Measurements from ENCODE around the gene SPDYE3.
"Not testable (repeated sequence)": the region's sequence is repeated elsewhere in the genome, so short reads cannot be mapped to it uniquely, and the experiment has no call there.

DNA sequence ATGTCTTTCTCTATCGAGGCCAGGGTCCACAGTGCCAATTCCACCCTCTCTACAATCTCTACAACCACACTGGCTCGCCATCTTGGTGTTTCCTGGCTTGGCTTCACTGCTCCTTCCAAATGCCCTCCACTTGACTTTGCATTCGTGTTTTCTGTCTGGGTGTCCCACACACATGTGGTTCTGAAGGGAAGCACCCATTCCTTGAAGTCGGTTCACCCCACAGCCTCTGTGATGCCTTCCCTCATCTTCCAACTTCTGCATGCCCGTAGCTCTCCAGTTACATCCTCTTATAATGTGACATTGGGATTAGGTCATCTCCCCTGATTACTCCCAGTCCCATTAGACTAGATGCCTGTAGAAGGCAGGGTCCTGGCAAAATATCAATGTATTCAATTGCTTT lies 10.8 kb downstream of the SPDYE3 start:
- TF ChIP-seq, protein P1, sequence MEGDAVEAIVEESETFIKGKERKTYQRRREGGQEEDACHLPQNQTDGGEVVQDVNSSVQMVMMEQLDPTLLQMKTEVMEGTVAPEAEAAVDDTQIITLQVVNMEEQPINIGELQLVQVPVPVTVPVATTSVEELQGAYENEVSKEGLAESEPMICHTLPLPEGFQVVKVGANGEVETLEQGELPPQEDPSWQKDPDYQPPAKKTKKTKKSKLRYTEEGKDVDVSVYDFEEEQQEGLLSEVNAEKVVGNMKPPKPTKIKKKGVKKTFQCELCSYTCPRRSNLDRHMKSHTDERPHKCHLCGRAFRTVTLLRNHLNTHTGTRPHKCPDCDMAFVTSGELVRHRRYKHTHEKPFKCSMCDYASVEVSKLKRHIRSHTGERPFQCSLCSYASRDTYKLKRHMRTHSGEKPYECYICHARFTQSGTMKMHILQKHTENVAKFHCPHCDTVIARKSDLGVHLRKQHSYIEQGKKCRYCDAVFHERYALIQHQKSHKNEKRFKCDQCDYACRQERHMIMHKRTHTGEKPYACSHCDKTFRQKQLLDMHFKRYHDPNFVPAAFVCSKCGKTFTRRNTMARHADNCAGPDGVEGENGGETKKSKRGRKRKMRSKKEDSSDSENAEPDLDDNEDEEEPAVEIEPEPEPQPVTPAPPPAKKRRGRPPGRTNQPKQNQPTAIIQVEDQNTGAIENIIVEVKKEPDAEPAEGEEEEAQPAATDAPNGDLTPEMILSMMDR (IDR thresholded peaks at IDR 0.05; ENCODE audit: low read depth, low read length, missing input control) = not testable (repeated sequence)
- TF ChIP-seq YY1, JUND, FOXA2 (IDR thresholded peaks at IDR 0.05): not testable (repeated sequence)
- TF ChIP-seq, protein P2, sequence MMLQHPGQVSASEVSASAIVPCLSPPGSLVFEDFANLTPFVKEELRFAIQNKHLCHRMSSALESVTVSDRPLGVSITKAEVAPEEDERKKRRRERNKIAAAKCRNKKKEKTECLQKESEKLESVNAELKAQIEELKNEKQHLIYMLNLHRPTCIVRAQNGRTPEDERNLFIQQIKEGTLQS (IDR thresholded peaks at IDR 0.05) = not testable (repeated sequence)
- TF ChIP-seq, protein P3, sequence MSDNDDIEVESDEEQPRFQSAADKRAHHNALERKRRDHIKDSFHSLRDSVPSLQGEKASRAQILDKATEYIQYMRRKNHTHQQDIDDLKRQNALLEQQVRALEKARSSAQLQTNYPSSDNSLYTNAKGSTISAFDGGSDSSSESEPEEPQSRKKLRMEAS (IDR thresholded peaks at IDR 0.05) = not testable (repeated sequence)
- TF ChIP-seq, protein P4, sequence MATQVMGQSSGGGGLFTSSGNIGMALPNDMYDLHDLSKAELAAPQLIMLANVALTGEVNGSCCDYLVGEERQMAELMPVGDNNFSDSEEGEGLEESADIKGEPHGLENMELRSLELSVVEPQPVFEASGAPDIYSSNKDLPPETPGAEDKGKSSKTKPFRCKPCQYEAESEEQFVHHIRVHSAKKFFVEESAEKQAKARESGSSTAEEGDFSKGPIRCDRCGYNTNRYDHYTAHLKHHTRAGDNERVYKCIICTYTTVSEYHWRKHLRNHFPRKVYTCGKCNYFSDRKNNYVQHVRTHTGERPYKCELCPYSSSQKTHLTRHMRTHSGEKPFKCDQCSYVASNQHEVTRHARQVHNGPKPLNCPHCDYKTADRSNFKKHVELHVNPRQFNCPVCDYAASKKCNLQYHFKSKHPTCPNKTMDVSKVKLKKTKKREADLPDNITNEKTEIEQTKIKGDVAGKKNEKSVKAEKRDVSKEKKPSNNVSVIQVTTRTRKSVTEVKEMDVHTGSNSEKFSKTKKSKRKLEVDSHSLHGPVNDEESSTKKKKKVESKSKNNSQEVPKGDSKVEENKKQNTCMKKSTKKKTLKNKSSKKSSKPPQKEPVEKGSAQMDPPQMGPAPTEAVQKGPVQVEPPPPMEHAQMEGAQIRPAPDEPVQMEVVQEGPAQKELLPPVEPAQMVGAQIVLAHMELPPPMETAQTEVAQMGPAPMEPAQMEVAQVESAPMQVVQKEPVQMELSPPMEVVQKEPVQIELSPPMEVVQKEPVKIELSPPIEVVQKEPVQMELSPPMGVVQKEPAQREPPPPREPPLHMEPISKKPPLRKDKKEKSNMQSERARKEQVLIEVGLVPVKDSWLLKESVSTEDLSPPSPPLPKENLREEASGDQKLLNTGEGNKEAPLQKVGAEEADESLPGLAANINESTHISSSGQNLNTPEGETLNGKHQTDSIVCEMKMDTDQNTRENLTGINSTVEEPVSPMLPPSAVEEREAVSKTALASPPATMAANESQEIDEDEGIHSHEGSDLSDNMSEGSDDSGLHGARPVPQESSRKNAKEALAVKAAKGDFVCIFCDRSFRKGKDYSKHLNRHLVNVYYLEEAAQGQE (IDR thresholded peaks at IDR 0.05) = not testable (repeated sequence)
